ENCODE results near the gene ITM2C. TPM values are rescaled to one million over a fixed set of nuclear protein-coding genes. Genes with fewer than 3 reads are reported as not detected.

ITM2C gene, protein sequence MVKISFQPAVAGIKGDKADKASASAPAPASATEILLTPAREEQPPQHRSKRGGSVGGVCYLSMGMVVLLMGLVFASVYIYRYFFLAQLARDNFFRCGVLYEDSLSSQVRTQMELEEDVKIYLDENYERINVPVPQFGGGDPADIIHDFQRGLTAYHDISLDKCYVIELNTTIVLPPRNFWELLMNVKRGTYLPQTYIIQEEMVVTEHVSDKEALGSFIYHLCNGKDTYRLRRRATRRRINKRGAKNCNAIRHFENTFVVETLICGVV
- total RNA-seq = 468 TPM

DNA sequence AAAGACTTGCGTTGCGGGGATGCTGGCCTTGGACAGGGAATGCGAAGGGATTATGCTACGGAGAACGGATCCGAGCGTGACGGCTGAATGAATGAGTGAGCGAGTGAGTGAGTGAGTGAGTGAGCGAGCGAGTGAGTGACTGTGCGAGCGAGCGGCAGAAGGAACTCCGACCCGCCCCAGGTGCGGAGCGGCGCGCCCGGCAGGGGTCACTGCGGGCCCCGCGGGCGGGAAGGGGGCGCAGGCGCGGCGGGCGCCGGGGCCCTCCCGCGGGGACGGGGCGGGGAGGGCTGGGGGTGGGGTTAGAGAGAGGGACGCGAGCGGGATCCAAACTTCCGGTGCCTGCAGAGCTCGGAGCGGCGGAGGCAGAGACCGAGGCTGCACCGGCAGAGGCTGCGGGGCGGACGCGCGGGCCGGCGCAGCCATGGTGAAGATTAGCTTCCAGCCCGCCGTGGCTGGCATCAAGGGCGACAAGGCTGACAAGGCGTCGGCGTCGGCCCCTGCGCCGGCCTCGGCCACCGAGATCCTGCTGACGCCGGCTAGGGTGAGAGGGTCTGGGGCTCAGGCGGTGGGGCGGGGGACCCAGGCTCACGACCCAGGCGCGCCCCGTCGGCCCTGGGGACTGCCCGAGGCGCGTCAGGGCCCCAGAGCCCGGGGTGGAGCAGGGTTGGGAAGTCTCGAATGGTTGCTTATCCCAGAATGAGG, at the start of gene ITM2C:
TSS of gene ITM2C (plus strand) at position 338 of the 702 bp plus-strand sequence. CDS start at position 422, 84 bp downstream.

DNA sequence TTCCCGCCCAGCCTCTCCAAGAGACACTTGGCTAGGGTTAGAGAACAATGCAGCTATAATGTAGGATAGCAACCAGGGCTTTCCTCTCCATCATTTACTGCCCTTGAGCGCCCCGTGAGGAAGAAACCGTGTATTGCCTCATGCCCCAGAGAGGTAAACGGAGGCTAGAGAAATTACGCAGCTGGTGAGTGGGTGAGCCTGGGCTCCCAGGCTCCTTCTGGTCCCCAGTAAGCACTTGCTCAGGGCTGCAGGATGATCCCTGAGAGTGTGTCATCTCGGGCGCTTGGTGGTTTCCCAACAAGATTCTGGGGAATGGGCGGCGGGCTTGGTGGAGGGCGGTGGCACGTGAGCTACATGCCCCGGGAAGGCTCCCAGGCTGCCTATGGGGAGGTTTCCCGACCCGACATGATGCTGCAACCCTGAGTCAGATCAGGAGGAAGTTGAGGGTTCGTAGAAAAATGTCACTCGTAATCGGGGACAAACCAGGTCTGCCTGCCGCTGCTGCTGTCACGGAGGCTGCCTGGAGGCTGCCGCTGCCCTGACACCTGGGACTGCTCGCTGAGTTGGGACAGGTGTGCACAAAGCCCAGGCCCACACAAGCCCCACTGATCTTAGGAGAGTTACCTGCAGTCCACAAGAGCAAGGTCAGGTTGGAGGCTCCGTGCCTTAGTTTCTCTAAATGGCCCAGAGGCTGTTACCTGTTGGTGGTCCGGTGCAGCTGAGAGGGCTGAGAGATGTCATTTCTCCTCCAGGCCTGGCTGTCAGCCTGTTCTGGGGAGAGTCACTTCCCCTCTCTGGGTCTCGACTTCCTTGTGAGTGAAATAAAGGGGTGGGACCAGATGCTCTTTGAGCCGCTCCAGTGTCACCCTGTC, 60.0 kb downstream of the ITM2C start, which contains the start of gene GPR55:
TSS of gene GPR55 (minus strand) at position 773 of the 872 bp plus-strand sequence. CDS start 14,280 bp downstream, outside the sequence.

Other genes starting within 250 kb of the ITM2C start
- 84.5 TPM for gene CAB39, start 152.1 kb upstream of the ITM2C start, total RNA-seq
- 0.18 TPM for gene GPR55, start 60.3 kb downstream of the ITM2C start, total RNA-seq
- not detected for gene SPATA3, start 131.2 kb downstream of the ITM2C start, total RNA-seq
- 3.0 TPM for gene C2orf72, start 172.6 kb downstream of the ITM2C start, total RNA-seq
- 72.2 TPM for gene PSMD1, start 191.9 kb downstream of the ITM2C start, total RNA-seq

Data from metanephros (tissue), 1 donor.